ENCODE results near the gene MVB12B.

MVB12B gene

DNA sequence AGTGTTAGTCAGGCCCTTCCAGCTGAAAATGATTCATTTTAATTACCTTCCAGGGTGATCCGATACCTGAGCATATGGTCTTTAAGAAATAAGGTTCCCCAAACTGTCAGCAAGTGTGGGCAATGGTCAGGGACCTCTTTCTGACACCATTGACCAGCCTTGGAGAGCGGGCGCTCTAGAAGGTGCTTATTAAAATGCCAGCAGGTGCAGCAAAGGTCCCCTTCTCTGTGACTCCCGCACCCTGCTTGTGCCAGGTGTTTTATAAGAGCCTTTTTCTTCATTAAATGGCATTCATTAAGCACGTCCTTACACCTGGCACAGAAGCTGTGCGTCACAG is 85.3 kb downstream of the MVB12B start:
- DNase-seq: no peak

DNA sequence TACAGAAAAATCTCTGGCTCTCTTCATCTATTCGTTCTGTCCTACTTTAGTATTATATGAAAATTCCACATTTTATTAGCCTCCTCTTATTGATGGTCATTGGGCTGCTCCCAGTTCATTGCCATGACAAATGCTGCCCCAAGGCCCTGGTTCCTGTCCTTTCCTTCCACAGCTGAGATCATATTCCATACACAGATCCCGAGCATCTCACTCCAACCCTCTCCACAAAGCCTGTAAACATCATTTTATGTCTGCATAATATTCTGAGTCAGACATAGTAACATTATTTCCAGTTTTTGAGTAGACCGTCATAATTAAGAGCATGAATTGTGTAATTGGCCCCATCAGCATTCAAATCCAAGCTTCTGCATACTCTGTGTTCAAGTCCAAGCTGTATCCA is 86.3 kb downstream of the MVB12B start:
- DNase-seq: no peak

DNA sequence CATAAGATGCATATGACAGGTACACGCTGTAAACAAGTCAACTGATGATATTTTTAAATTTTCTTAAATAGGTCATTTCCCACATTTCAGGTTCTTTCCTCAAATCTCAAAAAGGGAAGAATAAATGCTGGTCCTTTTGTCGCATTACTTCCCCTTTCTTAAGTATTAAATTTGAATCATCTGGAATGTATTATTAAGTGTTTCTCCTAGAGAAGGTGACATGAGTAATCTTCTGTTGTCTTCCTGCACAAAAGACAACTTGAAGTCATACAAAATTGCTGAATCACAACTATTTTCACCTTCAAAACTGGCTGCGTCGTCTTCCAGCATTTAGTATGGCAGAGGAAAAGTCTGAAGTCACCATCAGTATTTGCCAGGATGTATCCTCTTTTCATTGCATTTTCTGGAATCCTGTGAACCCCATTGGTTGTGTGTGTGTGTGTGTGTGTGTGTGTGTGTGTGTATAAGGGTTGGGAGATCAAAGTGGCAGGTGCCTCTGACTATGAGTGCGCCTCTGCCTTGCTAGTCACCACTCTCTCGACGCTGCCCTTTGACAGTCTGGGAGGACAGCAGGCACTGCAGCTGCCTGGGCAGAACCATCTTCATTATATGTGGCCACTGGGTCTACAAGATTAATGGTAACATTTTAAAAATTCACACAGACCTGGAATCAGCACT is 86.9 kb downstream of the MVB12B start:
- no peak for DNase-seq

DNA sequence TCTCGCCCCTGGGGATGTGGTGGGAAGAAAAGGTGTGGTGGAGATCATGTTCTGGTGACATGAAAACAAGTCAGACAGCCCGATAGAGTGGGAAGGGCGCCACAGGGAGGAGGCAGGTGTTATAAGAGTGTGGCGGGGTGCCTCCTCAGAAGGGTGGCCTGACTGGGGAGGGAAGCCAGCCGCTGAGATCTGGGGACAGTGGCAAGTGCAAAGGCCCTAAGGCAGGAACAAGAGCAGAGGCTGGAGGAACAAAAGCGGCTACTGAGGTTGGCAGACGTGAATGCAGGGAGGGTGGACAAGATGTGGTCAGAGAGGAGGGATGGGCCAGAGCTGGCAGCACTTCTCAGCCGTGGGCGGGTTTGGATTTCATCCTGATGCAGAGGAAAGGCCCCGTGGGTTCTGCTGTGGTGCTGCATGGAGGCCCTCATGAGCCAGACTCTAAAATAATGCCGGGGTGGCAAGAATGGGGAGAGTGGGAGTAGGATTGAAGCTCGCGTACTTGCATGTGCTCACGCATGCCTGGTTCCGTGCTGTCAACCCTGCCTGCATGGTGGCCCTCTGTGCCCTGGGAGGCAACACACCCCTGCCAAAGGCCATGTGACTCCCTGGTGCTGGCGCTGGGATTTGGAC is 89.2 kb downstream of the MVB12B start:
- no peak for DNase-seq

DNA sequence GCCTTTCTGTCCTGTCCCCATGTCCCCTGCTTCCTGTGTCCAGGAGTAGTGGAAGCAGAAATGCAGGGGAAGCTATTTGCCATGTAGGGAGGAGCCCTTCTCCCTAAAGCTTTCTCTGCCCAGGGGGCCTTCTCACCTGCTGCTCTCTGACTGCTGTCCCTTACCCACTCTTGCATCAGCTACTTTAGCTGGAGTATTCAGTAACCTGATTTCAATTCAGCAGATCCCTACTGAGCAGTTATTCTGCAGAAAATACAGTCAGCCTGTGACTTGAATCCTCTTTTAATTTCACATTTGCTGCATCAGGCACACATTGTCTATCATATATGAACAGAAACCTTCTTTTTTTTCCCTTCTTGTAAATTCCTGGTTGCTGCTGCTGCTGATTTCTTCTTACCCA is 90.4 kb downstream of the MVB12B start:
- no peak for DNase-seq

DNA sequence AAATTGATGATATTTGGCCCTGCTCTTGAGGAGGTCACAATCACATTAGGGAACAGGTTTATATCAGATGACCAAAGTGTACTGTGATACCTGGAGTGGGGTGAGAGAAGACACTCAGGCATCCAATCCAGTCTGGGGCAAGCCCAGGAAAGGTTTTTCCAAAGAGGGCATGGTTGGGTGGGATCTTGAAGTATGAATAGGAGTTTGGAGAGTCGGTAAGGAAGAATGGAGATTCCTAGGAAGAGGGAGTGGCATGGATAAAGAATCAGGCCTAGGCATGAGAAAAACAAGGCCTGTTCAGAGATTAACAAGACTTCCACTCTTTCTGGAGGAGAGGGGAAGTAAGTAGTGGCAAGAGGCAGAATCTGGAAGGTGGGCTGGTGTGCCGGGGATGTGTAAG is 91.1 kb downstream of the MVB12B start:
- DNase-seq: no peak

DNA sequence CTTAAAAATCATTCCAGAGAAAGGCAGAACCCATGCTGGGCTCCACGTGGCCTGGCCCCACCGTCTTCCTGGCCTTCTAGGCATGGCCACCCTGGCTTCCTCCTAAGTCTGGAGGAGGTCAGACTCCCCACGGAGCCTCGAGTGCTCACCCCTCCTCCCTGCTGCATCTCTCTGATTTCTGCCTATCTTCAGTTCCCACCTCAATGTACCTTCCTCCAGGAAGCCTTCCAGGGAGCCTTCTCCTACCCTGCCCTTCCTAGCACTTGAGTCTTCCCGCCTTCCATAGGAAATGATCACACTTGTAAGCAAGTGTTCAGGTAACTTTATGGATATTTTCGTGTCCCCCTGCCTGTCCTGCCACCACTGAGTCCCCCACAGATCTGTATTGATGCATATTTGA is 92.0 kb downstream of the MVB12B start:
- no peak for DNase-seq

DNA sequence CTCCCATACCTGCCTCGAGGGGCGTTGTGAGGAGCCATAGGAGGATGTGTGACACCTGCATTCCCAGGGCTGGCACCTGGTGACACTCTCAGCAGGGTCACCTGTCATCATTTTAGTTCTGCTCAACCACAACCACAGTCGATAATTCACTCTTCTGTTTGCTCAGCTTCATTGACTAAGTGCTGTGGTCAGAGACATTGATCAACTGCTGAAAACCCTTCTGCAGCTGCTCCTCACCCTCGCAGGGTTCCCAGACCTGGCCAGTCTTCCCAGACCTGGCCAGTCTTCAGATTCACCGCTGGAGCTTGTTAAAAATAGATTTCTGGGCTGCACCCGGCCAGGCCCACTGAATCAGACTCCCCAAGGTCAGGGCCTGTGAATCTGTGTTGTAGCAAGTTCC is 92.8 kb downstream of the MVB12B start:
- no peak for DNase-seq

DNA sequence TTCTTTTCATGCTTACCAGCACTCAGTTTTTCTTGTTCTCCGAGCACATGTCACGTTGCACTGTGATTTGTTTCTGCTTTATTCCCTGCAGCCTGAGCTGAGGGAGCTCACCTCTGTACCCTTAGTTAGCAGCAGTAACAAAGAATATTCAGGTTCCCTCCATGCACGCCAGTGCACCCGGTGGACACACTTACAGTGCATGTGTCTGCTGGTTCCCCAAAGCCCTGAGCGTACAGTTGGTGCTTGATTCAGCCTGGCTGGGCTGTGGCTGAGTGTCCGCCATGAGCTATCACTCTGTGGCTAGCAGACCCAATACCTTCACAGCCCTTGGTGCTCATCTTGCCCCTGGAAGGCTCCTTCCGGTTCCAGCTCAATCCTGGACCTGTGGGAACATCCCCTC is 93.5 kb downstream of the MVB12B start:
- DNase-seq: no peak

DNA sequence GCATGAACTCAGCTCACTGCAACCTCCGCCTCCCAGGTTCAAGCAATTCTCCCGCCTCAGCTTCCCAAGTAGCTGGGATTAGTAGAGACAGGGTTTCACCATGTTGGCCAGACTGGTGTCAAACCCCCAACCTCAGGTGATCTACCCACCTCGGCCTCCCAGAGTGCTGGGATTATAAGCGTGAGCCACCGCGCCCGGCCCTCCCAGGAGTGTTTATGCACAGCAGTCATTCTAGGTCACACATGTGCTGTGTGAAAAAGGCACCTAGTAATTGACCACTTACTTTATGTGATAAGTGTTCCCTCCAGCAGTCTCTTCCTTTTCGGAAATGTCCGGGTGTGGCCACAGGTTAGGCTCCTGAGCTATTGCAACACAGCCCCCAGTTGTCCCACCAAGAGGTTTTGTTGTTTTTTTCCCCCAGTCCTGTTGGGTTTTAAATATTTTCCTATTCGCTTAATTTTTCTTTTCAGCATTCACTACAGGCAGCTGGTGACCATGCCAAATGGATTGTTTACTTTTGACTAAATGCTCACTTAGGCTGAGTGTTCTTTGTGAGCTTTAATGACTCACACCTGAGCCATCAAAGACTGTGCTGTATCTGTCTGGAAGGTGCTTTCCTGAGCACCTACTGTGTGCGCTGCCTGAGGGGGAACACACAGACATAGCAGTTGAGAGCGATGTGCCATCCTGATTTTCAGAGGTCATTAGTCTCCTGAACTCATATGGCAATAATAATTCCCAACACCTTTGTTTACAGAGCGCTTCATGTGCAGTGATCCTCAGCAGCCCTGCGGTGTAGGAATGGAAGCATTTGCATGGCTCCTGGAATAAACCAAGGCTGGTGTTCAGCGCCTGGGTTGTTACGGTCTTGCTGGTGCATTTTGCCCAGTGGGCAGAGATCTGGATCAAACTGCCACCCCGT is 94.3 kb downstream of the MVB12B start:
- DNase-seq: no peak

DNA sequence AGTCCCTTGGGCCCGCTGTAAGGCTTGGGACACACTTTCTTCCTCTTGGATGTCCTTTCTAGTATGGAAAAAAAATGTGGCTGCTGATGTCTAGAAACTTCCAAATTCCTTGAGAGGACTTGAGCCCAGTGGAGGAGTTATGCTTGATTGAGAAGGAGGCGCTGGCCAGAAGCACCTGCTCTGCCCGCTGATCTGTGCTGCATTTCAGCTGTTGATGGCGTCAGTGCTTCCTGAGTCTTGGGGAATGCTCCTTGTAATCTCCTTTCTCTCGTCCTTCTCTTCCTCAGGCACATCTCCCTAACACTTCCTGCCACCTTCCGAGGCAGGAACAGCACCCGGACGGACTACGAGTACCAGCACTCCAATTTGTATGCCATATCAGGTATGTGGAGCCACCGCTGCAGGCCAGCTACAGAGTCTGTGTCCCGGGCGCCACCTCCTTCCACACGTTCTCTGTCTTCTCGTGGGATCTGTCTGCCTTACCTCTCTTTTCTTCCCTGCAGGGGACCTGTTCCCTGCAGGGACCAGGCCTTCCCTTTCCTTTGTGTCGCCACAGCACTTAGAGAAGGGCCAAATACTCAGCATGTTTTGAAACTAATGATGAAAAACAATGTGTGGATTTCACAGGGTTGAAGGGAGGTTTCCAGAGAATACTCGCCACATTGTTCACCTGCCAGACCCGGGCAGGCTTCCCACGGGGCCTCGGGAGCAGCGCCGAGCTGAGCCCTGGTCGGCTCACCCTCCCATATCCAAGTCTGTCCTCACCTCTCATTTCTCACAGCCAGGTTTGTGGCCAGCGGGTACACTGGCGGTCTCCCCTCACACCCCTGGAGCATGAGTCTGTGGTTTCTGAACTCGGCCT is 95.2 kb downstream of the MVB12B start:
- no peak for DNase-seq

DNA sequence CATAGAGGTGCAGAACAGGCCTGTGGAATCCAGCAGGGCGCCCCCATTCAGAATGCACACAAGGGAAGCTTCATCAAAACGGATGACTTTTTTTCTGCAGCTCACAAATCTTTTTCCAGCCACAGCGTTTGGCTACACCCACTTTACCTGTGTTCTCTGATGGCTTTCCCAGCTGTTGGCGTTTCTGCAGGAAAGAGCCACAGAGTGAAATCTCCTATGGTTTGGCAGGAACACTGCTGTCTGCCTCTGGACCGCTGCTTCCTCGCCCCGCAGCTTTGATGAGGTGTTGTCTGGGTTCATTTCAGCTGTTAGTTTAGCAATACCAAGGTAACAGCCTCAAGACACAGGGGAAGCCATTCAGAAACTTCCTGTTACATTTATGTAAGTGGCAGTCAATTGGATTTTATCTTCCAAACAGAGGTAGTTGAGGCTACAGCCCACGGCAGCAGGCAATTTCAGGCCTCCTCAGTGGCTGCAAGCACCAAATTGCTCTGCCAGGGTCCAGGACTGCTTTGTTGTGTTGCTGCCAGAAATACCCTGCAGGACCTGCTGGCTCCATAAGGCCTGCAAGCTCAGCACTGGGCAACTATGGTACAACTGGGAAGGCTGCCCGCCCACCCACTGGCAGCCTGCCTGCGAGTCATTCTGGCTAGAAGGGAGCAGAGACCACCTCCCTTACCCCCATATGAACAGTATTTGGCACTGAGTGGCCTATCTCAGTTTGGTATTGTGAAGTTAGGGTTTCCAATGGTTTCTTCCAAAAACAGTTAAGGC is 96.7 kb downstream of the MVB12B start:
- DNase-seq: no peak

DNA sequence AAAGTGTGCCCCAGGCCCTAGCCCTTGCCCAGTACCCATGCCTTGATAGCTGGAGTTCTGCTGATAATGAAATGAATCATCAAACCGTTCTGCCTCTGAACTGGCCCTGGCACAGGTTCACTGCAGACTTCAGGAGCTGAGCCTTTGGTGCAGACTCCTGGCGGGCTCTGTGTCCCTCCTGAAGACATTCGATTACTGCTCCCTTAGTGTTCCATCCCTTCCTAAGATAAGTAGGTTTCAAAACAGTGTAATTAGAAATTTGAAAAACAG is 97.2 kb downstream of the MVB12B start:
- DNase-seq: no peak

DNA sequence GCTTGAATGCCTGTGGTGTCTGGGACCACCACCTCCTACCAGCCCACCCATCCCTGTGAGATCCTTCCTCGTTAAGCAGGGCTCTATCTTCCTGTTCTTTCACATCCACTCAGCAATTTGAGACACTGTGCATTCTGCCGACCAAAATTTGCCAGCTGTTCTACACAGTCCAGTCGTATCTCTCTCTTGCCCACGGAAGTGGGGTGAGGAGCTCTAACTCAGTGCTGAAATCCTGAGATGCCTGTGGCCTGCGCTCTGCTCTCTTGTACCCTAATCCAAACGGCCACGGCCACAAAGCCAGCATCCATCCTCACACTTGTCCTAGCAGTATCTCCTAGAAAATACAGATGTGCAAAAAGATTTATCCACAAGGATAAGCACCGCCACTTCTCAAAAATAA is 97.9 kb downstream of the MVB12B start:
- no peak for DNase-seq

DNA sequence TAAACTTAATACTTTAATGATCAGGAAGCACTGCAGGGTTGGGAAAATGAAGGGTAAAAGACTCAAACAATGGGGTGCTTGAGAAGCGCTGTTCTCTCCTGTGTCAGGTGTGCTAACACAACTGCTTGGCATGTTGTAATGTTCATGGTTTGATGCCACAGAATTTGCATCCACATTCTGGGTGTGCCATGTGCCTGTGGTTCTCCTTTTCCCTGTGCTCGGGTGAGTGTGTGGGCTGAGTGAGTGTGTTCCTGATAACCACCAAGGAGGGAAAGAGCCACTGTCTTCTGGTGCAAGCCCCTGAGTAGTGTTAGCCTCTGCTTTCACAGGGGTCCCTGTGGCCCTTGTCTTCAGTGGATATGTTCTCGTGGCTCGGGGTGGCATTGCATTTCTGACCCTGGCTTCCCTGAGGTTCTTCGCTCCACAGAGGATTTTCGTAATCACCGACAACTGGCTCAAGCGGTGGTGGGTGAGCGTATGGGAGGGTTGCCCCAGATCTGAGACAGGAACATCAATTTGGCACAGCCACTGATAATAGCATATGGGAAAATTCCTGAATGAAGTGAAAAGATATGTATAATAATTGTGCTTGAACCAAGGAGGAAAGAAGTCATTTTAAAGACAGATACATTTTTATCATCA is 102.0 kb downstream of the MVB12B start:
- DNase-seq: no peak

DNA sequence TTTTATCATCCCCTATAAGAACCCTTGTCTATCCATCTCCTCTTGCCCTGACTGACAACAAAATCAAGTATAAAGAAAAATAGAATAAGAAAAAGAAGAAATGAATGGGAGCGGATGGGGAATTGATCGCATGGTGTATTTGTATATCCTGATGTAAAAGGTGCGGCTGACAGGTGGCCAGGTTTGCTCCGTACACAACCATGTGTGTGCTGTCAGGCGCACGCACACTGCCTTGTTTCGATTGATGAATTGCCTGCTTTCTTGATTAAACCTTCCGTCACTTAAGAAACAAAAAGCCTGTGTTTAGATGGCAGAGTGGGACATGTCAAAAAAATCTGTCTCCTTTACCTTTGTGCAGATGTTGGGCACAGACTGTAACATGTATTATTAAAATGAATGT is 102.6 kb downstream of the MVB12B start:
- no peak for DNase-seq

DNA sequence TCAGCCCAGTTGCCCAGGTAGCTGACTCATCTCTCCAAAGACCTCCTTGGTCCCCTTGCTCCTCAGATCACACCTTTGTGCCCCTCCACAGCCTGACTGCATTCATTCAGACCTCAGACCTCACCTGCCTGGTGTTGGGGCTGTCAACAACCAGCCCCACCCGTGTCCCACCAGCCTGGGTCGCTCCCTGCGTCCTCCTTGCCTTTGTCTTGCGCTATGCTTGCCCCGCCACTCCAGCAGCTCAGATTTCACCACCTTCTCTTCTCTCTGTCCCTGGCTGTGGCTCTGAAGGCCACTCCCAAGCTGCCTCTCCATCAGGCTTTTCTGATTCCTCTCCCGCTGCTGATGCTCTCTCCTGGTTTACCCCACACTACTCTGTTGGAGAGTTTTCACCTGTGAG is 103.5 kb downstream of the MVB12B start:
- DNase-seq: no peak

DNA sequence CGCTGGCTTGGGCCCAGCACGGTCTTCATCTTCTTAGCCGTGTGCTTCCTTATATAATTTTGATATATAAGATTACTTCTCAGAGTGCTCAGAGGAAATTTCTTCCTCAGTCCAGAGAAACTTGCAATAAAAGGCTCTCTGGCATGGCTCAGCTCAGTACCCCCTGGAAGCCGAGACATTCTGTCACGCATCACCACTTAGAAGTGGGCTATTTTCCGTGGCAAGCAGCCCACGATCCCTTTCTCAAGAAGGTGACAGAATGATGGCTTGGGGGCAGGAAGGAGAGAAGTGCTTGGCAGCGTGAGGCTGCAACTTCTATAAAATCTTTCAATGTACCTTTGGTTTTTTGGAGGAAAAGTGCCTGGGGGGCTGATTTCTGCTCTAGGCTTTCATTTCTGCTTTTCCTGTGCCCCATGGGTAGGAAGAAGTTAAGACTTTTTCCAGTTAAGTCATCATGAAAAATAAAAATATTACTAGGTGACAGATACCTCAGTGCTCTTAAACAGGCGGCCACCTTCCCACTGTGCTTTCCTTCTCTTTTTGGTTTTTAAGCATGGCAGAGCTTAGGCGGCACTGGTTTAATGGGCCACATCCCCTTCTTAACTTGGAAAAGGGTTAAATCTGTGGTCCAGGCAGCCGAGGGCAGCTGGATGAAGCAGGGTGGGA is 104.6 kb downstream of the MVB12B start:
- DNase-seq: no peak

DNA sequence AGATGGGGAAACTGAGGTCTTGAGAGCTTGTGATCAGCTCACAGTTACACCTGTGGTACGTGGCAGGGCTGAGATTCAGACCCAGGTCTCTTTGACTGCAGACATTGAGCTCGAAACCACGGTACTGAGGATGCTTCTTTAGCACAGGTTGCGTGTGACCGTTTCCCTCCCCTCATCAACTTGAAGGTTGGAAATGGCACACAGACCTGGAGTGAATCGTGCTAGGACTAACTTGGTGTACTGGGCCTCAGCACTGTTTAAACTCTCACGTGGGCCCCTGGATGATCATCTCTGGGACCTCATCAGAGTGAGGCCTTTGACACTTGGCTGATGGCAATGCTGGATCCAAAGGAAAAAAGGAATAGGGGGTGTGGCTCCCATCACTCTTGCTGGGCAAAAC is 106.0 kb downstream of the MVB12B start:
- no peak for DNase-seq

DNA sequence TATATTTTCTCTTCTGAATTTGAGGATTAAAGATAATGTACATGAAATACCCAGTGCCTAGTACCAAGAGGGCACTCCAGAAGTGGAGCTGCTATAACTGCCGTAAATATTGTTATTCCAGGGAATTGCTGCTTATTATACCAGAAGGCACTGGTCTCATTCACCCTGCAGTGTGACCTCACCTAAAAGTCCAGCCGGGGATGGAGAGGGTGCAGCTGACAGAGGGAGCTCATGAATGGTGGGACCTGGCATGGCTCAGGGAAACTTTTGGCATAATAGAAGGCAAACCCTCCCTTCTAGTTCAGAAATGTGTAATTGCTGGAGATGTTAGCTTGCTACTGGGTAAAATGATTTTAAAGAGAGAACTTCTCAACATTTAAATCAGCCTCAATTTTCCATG is 108.5 kb downstream of the MVB12B start:
- no peak for DNase-seq

DNA sequence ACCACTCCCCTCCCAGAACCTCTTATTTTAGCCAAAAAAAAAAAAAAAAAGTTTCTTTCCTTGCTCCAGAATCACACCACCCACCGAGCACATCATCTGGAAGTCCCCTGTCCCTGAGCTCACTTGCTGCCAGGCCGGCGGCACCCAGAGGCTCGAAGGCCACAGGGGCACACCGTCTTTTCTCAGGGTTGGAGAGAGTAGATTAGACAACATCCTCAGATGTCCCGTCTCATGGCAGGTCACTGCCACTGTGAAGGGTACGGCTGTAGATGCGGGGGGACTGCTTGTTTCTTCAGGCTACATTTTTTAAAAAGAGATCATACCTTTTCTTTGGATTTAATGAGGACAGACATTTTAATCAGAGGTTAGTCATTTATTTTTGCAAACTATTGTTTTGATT is 109.0 kb downstream of the MVB12B start:
- DNase-seq: no peak
